Stimulated activated CD4-positive, alpha-beta T cell treated with anti-CD3 and anti-CD28 coated beads, TNF-alpha, amount 100 ng/mL, for 48 hours (primary cell): ENCODE data around the gene TEX30.

Experiments
- DNase-seq, 3 donors: peaks; one replicate each; pipeline ENCODE4 v3.0.0-alpha.2; 2020; ENCODE audit warnings: low read depth in 3 of 3

TEX30 gene

GRCh38 chr13:102779436-102780159 is 6.0 kb upstream of the TEX30 start:
- DNase-seq: no peak

- no peak for DNase-seq
Observed at GRCh38 chr13:102777736-102778135, 4.2 kb upstream of the TEX30 start.

- DNase-seq: no peak
Observed at GRCh38 chr13:102776271-102776670, 2.7 kb upstream of the TEX30 start.

DNA sequence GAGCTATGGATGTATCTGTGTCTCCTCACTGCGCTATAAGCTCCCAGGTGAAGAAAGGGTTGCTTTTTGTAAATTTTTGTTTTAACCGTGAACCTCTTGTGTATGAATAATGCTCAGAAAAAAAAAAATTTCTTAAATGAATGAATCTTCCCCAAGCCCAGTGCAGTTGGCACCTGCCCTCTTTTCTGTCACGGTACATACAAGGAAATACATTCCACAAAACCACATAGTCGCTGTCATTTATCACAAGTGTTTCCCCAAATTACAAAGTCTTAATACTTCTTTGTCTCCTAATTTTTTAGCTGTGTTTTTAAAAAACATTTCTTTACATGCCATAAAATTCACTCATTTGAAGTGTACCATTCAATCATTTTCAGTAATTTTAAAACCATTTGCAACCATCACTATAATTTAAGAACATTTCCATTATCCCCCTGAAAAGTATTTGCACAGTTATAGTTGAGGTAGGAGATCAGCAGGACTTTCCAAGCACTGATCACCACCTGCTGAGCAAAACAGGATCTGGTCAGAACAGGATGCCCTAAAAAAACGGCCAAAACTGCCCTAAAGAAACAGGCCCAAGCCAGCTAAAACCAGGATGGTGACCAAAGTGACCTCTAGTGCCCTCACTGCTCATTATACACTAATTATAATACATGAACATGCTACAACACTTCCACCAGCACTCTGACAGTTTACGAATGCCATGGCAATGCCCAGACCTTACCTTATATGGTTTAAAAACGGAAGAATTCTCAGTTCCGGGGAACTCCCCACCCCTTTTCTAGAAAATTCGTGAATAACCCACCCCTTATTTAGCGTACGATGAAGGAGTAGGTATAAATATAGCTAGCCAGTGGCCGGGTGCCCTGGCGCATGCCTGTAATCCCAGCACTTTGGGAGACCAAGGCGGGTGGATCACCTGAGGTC is 1.3 kb upstream of the TEX30 start:
- no peak for DNase-seq

DNA sequence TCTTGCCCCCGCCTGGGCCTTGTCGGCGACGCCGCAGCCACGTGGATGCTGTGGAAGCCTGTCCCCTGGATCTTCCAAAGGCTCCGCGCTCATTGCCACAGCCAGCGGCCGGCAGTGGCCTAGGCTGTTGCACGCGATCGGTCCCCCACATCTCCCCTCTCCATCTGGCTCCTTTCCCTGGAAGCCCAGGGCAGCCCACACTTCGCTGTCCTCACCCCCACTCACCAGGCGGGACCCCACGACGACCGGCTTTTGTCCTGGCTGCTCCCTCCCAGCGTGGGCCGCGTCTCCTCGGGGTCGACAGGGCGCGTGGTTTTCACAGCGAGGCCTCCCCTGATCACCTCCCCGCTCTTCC is 605 bp upstream of the TEX30 start:
- DNase-seq: no peak

DNA sequence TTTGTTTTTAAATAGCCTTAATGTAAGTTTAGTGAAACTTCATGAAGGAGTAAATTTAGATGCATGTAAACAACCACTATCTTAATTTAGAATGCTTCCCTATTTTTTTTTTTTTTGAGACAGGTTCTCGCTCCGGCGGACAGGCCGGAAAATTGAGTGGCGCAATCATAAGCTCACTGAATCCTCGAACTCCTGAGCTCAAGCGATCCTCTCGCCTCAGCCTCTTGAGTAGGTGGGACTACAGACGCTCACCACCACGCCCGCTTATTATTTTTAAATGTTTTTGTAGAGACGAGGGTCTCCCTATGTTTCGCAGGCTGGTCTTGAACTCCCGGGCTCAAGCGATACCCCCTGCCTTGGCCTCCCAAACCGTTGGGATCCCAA is 1.6 kb downstream of the TEX30 start:
- no peak for DNase-seq

GRCh38 chr13:102771298-102772041 is 2.1 kb downstream of the TEX30 start:
- no peak for DNase-seq

DNA sequence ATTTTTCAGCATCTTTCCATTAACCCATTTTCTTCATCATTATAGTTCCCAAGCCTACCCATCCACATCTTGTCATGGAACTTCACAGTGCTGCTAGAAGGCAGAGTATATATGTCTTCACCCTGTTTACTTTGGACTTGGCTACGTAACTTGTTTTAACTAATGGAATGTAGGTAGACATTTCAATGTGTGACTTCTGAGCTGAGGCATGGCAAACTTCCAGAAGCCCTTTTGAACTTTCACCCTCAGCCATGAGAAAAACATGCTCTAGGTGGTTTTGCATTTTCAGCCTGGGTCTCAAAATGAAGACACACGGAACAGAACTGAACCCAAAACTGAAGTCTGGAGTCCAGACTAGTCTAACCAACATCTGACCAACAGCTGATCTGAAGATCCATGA is 3.2 kb downstream of the TEX30 start:
- DNase-seq: no peak

DNA sequence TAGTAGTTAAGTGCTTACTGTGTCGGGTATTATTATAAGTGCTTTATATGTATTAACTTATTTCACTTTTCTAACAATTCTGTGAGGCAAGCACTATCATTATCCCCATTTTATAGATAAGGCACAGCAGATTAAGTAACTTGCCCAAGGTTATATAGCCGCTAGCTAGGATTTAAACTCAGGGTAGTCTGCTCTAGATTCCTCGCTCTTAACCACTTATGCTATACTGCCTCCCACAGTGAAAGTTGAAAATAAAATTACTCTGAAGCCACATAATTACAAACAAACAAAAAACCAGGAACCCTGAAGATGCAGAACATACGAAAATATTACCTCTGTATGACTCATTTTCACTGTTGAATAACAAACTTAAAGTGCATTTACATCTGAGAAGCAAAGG is 3.9 kb downstream of the TEX30 start:
- no peak for DNase-seq

- DNase-seq: no peak
Observed at GRCh38 chr13:102768909-102769308, 4.7 kb downstream of the TEX30 start.

- no peak for DNase-seq
Observed at GRCh38 chr13:102763741-102764140, 9.8 kb downstream of the TEX30 start.

DNA sequence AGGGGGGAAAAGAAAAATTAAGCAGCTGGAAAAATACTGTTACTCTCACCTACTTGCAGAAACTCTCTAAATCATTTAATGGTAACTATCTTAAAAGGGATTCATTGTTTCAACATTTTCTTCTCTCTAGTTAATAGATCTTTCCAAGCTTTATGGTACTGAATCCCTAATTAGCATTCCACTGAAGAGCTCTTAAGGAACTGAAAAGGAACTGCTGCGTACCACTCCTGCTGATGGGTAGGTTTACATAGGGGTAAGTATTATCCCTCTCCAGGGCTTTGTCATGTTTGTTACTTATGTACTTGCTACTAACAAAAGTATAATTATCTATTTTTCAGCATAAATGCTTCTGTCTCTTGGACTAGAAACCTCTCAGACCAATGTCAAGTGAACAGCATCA is 12.5 kb downstream of the TEX30 start:
- no peak for DNase-seq

- no peak for DNase-seq
Observed at GRCh38 chr13:102758842-102759241, 14.7 kb downstream of the TEX30 start.

GRCh38 chr13:102757006-102757405 is 16.6 kb downstream of the TEX30 start:
- no peak for DNase-seq

DNA sequence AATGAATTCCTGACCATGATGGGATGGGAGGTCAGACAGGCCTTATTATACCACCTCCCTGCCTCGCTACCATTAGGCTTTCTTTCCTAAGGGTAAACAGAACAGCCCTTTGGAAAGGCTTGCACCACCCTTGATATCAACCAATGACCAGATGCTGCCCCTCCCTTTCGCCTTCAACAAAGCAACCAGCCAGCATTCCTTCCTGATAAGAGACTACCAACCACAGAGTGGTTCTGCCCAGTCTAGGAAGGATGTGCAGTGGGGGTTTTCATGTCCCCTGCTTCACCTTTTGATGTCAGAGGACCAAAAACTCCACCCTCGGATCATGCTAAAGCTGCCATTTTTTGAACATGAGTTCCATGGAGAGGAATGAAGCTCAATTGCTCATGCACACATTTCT is 21.7 kb downstream of the TEX30 start:
- DNase-seq: no peak

DNA sequence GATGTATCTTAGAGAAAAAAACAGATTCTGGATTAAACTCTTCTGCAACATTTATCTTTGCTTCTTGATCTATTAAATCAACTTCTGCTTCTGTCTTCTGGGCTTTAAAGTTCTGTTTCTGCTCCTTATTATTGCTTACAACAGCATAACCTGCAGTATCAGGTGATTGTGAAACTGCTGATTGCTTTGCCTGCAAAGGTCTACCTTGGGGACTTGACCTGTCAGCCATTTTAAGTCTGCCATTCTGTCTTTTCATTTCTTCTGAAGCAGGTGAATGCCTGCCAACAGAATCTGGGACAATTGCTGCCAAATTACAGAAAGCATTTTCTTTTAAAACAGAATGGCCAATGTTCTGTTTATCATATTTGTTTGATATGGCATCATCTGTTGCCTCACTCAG is 31.1 kb downstream of the TEX30 start:
- DNase-seq: no peak

DNA sequence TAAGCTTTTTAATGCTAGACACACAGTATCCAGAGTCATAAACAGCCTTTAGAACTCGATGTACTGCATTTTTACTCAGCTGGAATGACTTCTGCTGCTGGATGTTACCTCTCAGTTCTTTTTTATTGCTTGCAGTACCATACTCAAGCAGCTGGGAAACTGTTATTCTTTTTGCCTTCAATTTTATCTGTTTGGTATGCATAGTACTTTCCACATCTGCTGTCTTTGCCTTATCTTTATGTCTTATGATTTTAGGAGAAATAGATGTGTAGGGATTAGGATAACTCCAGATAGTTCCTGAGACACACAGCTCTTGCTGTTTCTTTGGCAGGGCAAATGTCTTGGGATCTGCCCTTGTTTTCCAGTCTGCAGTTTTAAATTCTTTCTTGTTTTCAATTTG is 31.5 kb downstream of the TEX30 start:
- DNase-seq: no peak

- no peak for DNase-seq
Observed at GRCh38 chr13:102729560-102730270, 43.9 kb downstream of the TEX30 start.

DNA sequence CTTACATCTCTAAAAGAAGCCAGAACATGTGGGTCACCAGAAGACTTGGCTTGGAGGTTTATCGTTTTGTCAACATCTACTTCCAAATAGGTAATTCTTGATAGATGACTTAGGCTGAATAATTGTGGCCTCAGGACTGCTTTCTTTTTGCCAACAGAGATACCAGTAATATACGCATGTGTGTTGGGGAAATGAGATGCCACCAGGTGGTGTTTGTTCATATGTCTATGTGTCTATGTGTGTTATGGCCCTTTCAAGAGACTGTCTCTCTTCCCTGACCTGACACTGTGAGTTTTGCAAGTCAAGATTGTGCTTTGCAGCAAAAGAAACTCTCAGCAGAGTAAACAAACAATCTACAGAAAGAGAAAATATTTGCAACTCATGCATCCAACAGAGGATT is 47.2 kb downstream of the TEX30 start:
- DNase-seq: no peak

GRCh38 chr13:102724923-102725322 is 48.7 kb downstream of the TEX30 start:
- no peak for DNase-seq

DNA sequence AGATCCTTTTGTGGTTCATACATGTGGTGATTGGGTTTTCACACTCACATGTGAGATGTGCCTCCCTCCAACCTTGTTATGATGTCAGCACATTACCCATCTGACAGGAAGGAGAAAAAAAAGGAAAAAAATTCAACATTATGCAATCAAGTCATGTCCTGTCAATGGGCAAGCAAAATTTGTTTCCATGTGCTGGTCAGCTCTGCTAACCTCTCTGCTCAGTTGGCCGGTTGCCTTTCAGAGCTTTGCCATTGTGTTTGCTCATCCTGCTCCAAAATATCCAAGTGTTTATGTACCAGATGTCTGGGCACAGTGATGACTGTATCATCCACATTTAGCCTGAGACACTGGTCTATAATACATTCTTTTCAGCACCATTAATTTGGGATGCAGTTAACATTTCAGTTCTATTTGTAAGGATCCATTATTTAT is 51.8 kb downstream of the TEX30 start:
- no peak for DNase-seq

DNA sequence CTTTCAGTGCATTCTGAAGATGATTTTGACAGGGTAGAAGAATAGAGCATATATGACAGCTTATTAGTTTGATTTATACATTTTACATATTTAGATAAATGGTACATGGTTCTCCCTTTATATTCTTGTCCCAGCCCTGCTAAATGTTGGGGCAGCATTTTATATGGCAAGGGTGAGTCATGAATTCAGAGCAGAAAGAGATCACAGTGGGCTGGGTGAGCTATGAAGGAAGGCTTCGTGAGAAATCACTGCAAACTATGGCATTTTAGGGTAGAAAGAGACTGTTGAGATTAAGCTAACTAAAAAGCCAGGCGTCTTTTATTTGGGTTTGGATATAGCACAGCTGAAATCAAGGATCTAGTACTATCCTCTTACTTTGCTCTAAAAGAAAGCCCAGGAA is 54.8 kb downstream of the TEX30 start:
- no peak for DNase-seq
